ENCODE measurements around the gene PPP1R37. TPM values are rescaled to one million over a fixed set of nuclear protein-coding genes. Genes with fewer than 3 reads are reported as not detected.

PPP1R37 gene
- total and polyA plus RNA-seq, 2 of the 8 experiments (the other 6 are each of a cell fraction or from before 2014, with no cell fraction given), result 14.6 to 25.7 TPM

DNA sequence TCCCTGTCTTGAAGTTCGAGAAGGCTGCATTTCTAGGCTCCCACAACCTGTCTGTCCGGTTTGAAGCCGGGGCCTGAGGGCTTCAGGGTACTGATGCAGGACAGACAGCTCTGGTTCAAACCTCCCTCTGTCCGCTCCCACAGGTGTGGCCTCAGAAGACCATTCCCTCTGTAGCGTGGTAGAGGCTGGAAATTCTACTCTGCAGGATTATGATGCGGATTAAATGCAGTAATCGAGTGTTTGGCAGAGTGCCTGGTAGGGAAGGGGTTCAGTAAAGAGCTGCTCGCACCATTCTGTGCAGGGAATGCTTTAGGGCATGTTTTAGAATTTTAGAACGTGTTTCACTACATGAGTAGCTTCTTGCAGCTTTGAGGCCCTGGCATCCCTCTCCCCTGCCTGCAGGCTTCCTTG, 30.5 kb downstream of the PPP1R37 start:
- Histone ChIP-seq H3K4me2 (ENCODE audit: insufficient read depth in 1 of 2, low read depth in 2 of 2, low read length in 2 of 2) (no peak overlapping the region), H3K23me2 (ENCODE audit: low read depth, low read length) (no peaks in the 10 kb centered on the region), H2AFZ (ENCODE audit: low read length) (no peak overlapping the region), H2BK20ac (ENCODE audit: low read length) (no peak overlapping the region), H3K9me3 (ENCODE audit: insufficient read depth in 2 of 2, low read depth in 1 of 2, low read length in 1 of 2) (no peaks in the 10 kb centered on the region), H3K14ac (ENCODE audit: insufficient read length) (no peak overlapping the region), H3K4me3 (ENCODE audit: extremely low read depth in 1 of 4, insufficient read depth in 2 of 4, low read depth in 3 of 4, low read length in 4 of 4) (no peak overlapping the region), H2AK5ac (ENCODE audit: low read depth, low read length) (no peak overlapping the region), H3K36me3 (ENCODE audit: control insufficient read depth in 2 of 4, insufficient read depth in 4 of 4, low read length in 3 of 4) (no peaks in the 10 kb centered on the region), H3K79me1 (ENCODE audit: low read depth, low read length) (peaks cover 27% of the 10 kb centered on the region), H3K27ac (ENCODE audit: low read depth, low read length) (no peak overlapping the region), H3K79me2 (ENCODE audit: control insufficient read depth in 1 of 2, insufficient read depth in 2 of 2, low read length in 2 of 2) (peaks cover 0 to 64% of the 10 kb centered on the region in 2 experiments; a peak in 2 of 4 replicates), H2BK12ac (ENCODE audit: low read depth, low read length) (no peak overlapping the region), H3K56ac (replicated peaks; ENCODE audit: insufficient read length, low read depth, low read length) (no peak overlapping the region), H3K27me3 (replicated peaks in 1 of 4; ENCODE audit: control insufficient read depth in 3 of 4, extremely low read depth in 1 of 4, insufficient read depth in 3 of 4, low read length in 3 of 4) (no peaks in the 10 kb centered on the region), H3K23ac (ENCODE audit: insufficient read length) (no peak overlapping the region), H3K4ac (replicated peaks; ENCODE audit: insufficient read length, low read depth, low read length) (no peak overlapping the region), H3K4me1 (replicated peaks in 1 of 4; ENCODE audit: control insufficient read depth in 3 of 4, insufficient read depth in 4 of 4, low read length in 3 of 4) (peaks cover 0 to 3% (median 0%) of the 10 kb centered on the region in 4 experiments; a peak in 4 of 7 replicates), H3K18ac (ENCODE audit: extremely low read depth, low read length) (no peak overlapping the region), H4K8ac (ENCODE audit: extremely low read depth, insufficient read depth, low read length) (no peak overlapping the region), H4K20me1 (replicated peaks in 1 of 2; ENCODE audit: control insufficient read depth in 1 of 2, insufficient read depth in 2 of 2, low read length in 2 of 2) (peaks cover 15 to 45% of the 10 kb centered on the region in 2 experiments), H2BK15ac (ENCODE audit: low read length) (no peak overlapping the region), H2BK5ac (ENCODE audit: low read depth, low read length) (no peak overlapping the region), H4K91ac (replicated peaks; ENCODE audit: insufficient read length, low read length) (no peak overlapping the region), H4K5ac (ENCODE audit: insufficient read length, low read depth, low read length) (no peak overlapping the region), H3K9ac (replicated peaks in 1 of 4; ENCODE audit: extremely low read depth in 1 of 4, low read depth in 3 of 4, low read length in 3 of 4) (no peak overlapping the region), H2BK120ac (replicated peaks; ENCODE audit: low read depth, low read length) (no peak overlapping the region)
- POLR2A ChIA-PET (ENCODE audit: partially characterized antibody), result interaction anchor here (1.3 to 4.3 kb wide), 5 partner anchors 10 to 34 kb away, joined by 3 to 21 read pairs (median 8); partner anchors contain the start of gene PPP1R37
- no peak for FAIRE-seq
- WGBS, 2 experiments (ENCODE audit: extremely low coverage in 1 of 2, insufficient coverage in 1 of 2, insufficient read length in 1 of 2, insufficient replicate concordance in 2 of 2, low coverage in 1 of 2, low lambda C conversion rate in 2 of 2, missing lambda C conversion rate in 1 of 2), result 97% methylated on average over 9 of the region's 9 CpGs; no CpG with 5 or more reads in 1 of the 2 experiments
- no peak for TF ChIP-seq RBBP5 (IDR thresholded peaks at IDR 0.05; ENCODE audit: borderline replicate concordance, low read depth, low read length)
- CTCF ChIA-PET (ENCODE audit: partially characterized antibody), result interaction anchor here (0.9 to 6.1 kb wide), 6 partner anchors 11 to 29 kb away, joined by 3 to 73 read pairs (median 36); no protein-coding TSS in a partner anchor
- no peak for DNase-seq (ENCODE audit: low read depth in 1 of 2, low spot score in 2 of 2)
